Endothelial cell of umbilical vein (primary cell): ENCODE results near the gene ALDH8A1.

ENCODE experiments used
- FOS ChIP-seq: IDR thresholded peaks from 2 replicates; pipeline ENCODE4 v1.6.1; 2011; ENCODE audit warnings: mild to moderate bottlenecking, low read length, moderate library complexity, borderline replicate concordance; ENCODE audit not compliant: insufficient read depth
- MYC ChIP-seq: IDR thresholded peaks from one replicate; pipeline ENCODE4 v1.6.1; 2011; ENCODE audit warnings: mild to moderate bottlenecking, low read depth, low read length
- POLR2A ChIP-seq: IDR thresholded peaks from 2 replicates; pipeline ENCODE4 v1.6.1; 2012; ENCODE audit warnings: low read depth, mild to moderate bottlenecking, control low read depth, low read length
- TF ChIP-seq, protein P1 (sequence below), 2 donors: IDR thresholded peaks; 1 replicate in 1 of 2; 2 replicates in 1 of 2; pipeline ENCODE4 v1.5.1; 2011; ENCODE audit warnings: low read length in 2 of 2, mild to moderate bottlenecking in 2 of 2, moderate library complexity in 2 of 2, control low read depth in 1 of 2, inconsistent platforms in 1 of 2, low read depth in 1 of 2; ENCODE audit not compliant: insufficient read depth in 1 of 2; ENCODE audit errors: extremely low read depth in 1 of 2
- TF ChIP-seq, protein P2 (sequence below): IDR thresholded peaks from 2 replicates; pipeline ENCODE4 v1.6.1; 2011; ENCODE audit not compliant: insufficient read depth, insufficient read length

DNA sequence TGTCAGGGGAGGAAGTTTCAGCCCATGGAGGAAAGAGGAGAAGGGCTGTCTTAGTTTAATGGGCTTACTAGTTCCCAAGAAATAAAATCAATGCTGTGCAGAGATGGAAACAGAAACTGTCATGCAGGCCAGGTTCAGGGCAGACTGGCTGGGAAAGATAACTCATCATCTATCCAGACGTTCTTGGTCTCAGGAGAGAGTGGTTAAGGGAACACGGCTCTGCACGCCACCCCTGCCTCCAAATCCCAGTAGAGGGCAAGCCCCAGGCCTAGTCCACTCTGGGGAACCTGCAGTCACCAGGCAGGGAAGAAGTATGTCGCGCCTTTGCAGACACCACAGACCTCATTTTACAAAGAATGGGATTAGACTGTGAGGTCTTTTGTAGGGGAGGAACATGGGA, 12.5 kb downstream of the ALDH8A1 start:
- TF ChIP-seq, protein P1, sequence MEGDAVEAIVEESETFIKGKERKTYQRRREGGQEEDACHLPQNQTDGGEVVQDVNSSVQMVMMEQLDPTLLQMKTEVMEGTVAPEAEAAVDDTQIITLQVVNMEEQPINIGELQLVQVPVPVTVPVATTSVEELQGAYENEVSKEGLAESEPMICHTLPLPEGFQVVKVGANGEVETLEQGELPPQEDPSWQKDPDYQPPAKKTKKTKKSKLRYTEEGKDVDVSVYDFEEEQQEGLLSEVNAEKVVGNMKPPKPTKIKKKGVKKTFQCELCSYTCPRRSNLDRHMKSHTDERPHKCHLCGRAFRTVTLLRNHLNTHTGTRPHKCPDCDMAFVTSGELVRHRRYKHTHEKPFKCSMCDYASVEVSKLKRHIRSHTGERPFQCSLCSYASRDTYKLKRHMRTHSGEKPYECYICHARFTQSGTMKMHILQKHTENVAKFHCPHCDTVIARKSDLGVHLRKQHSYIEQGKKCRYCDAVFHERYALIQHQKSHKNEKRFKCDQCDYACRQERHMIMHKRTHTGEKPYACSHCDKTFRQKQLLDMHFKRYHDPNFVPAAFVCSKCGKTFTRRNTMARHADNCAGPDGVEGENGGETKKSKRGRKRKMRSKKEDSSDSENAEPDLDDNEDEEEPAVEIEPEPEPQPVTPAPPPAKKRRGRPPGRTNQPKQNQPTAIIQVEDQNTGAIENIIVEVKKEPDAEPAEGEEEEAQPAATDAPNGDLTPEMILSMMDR (IDR thresholded peaks at IDR 0.05; ENCODE audit: extremely low read depth in 1 of 2, insufficient read depth in 1 of 2, low read depth in 1 of 2, low read length in 2 of 2): no peak
- no peak for TF ChIP-seq POLR2A
- TF ChIP-seq, protein P2, sequence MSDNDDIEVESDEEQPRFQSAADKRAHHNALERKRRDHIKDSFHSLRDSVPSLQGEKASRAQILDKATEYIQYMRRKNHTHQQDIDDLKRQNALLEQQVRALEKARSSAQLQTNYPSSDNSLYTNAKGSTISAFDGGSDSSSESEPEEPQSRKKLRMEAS: no peak
- TF ChIP-seq FOS: no peak
- no peak for TF ChIP-seq MYC
